CD14-positive monocyte (primary cell): Measurements from ENCODE around the gene BATF2. TPM values are rescaled to one million over a fixed set of nuclear protein-coding genes. Genes with fewer than 3 reads are reported as not detected.
A peak's percentile ranks its signal among the peaks of the same experiment; 100 is the strongest.

ENCODE experiments used
- DNase-seq, 3 donors: peaks; one replicate each; pipeline ENCODE4 v3.0.0-alpha.2; 2011 to 2022
- H2AFZ ChIP-seq: 2 replicates; pipeline ENCODE4 v1.6.0; 2012; ENCODE audit warnings: mild to moderate bottlenecking, low read depth, low read length, inconsistent platforms; ENCODE audit not compliant: insufficient read depth, poor library complexity, severe bottlenecking
- H3K27ac ChIP-seq, 2 donors: 1 replicate in 1 of 2; 2 replicates in 1 of 2; pipeline ENCODE4 v1.5.1; 2012 to 2013; ENCODE audit warnings: low read length in 2 of 2, control low read depth in 1 of 2, inconsistent platforms in 1 of 2, low read depth in 1 of 2, mild to moderate bottlenecking in 1 of 2
- H3K27me3 ChIP-seq, 2 donors: one replicate each; pipeline versions ENCODE4 v1.6.0 to v1.6.1; 2011 to 2013; ENCODE audit warnings: low read length in 2 of 2; ENCODE audit not compliant: control insufficient read depth in 2 of 2, insufficient read depth in 2 of 2
- H3K36me3 ChIP-seq, 2 donors: replicated peaks in 1 of 2; 1 replicate in 1 of 2; 2 replicates in 1 of 2; pipeline versions ENCODE4 v1.5.1 to v1.6.1; 2012 to 2013; ENCODE audit warnings: low read length in 2 of 2, control low read depth in 1 of 2, inconsistent platforms in 1 of 2, mild to moderate bottlenecking in 1 of 2; ENCODE audit not compliant: insufficient read depth in 2 of 2, control insufficient read depth in 1 of 2
- H3K4me1 ChIP-seq, 2 donors: 1 replicate in 1 of 2; 2 replicates in 1 of 2; pipeline versions ENCODE4 v1.5.1 to v1.6.1; 2012 to 2013; ENCODE audit warnings: low read length in 2 of 2, control low read depth in 1 of 2, inconsistent platforms in 1 of 2, mild to moderate bottlenecking in 1 of 2, moderate library complexity in 1 of 2; ENCODE audit not compliant: insufficient read depth in 2 of 2, control insufficient read depth in 1 of 2
- H3K4me2 ChIP-seq: replicated peaks from 2 replicates; pipeline ENCODE3; 2012; ENCODE audit warnings: low read length, moderate library complexity, mild to moderate bottlenecking; ENCODE audit not compliant: poor library complexity, severe bottlenecking; ENCODE audit errors: extremely low read depth
- H3K4me3 ChIP-seq, 3 experiments: fragments of 200-600 bp in 1 of 3; sonication (generic) in 1 of 3; replicated peaks in 1 of 3; 1 replicate in 2 of 3; 2 replicates in 1 of 3; pipeline ENCODE4 v1.5.1; 2011 to 2013; ENCODE audit warnings: low read length in 3 of 3, mild to moderate bottlenecking in 3 of 3, control low read depth in 2 of 3, low read depth in 2 of 3, inconsistent platforms in 1 of 3, moderate library complexity in 1 of 3
- H3K79me2 ChIP-seq: 2 replicates; pipeline ENCODE4 v1.6.0; 2012; ENCODE audit warnings: mild to moderate bottlenecking, control low read depth, inconsistent platforms, low read length, moderate library complexity; ENCODE audit not compliant: insufficient read depth
- H3K9ac ChIP-seq: 2 replicates; pipeline ENCODE4 v1.6.0; 2017; ENCODE audit warnings: low read length, mild to moderate bottlenecking; ENCODE audit not compliant: insufficient read depth, poor library complexity, severe bottlenecking
- H3K9me3 ChIP-seq, 2 donors: replicated peaks in 1 of 2; 1 replicate in 1 of 2; 2 replicates in 1 of 2; pipeline versions ENCODE4 v1.5.1 to v1.6.1; 2012 to 2013; ENCODE audit warnings: low read length in 2 of 2, control low read depth in 1 of 2; ENCODE audit not compliant: control insufficient read depth in 1 of 2, insufficient read depth in 1 of 2
- H4K20me1 ChIP-seq: 2 replicates; pipeline ENCODE4 v1.6.0; 2012; ENCODE audit warnings: mild to moderate bottlenecking, low read length, control low read depth, moderate library complexity; ENCODE audit not compliant: insufficient read depth
- H3K27ac Mint-ChIP-seq, 7 donors: one replicate each; pipeline ENCODE4 v1.8.0; 2020; ENCODE audit warnings: mild to moderate bottlenecking in 7 of 7, mixed read lengths in 7 of 7, moderate library complexity in 6 of 7, inconsistent platforms in 2 of 7
- H3K27me3 Mint-ChIP-seq, 3 donors: one replicate each; pipeline ENCODE4 v1.8.0; 2021 to 2022; ENCODE audit warnings: low read depth in 3 of 3, mild to moderate bottlenecking in 3 of 3, mixed read lengths in 3 of 3, moderate library complexity in 3 of 3, inconsistent platforms in 1 of 3
- H3K36me3 Mint-ChIP-seq, 2 donors: one replicate each; pipeline ENCODE4 v1.8.0; 2020; ENCODE audit warnings: mixed read lengths in 2 of 2, inconsistent platforms in 1 of 2, mild to moderate bottlenecking in 1 of 2
- H3K4me1 Mint-ChIP-seq: one replicate; pipeline ENCODE4 v1.8.0; 2020; ENCODE audit warnings: mild to moderate bottlenecking, mixed read lengths
- H3K4me3 Mint-ChIP-seq, 2 donors: one replicate each; pipeline ENCODE4 v1.8.0; 2020; ENCODE audit warnings: mild to moderate bottlenecking in 2 of 2, mixed read lengths in 2 of 2, moderate library complexity in 1 of 2
- H3K9me3 Mint-ChIP-seq, 7 donors: one replicate each; pipeline ENCODE4 v1.8.0; 2020 to 2022; ENCODE audit warnings: mixed read lengths in 7 of 7, mild to moderate bottlenecking in 6 of 7, moderate library complexity in 6 of 7, inconsistent platforms in 2 of 7
- WGBS: methylation state at CpG from one replicate; pipeline ENCODE4 v1.1.5; 2013; ENCODE audit warnings: missing lambda C conversion rate; ENCODE audit not compliant: insufficient coverage; 5-methylcytosine and 5-hydroxymethylcytosine counted together
- intact Hi-C, 2 donors: fragments of 100-400 bp; cut with micrococcal nuclease; formaldehyde crosslinking; loops; one replicate each; pipeline versions ENCODE4 v1.15.0 to v1.15.1; 2023
- polyA plus RNA-seq, 3 donors: library from polyadenylated mRNA; depleted of rRNA in 1 of 3; unstranded in 2 of 3; stranded (reverse) in 1 of 3; fragments of 300-500 nt in 2 of 3; fragments of >200 nt in 1 of 3; fragmentation: Illumina TruSeq in 2 of 3; gene quantifications; 1 replicate in 2 of 3; 2 replicates in 1 of 3; pipeline ENCODE4 v1.2.3, GENCODE V29; 2012 to 2021
- TF ChIP-seq, protein P1 (sequence below): fragments of 200-600 bp; IDR thresholded peaks from one replicate; pipeline ENCODE4 v1.8.0; 2022; ENCODE audit warnings: antibody characterized with exemption, mild to moderate bottlenecking

BATF2 gene
- polyA plus RNA-seq, 3 donors = 0.97 to 1.7 (median 1.1) TPM

DNA sequence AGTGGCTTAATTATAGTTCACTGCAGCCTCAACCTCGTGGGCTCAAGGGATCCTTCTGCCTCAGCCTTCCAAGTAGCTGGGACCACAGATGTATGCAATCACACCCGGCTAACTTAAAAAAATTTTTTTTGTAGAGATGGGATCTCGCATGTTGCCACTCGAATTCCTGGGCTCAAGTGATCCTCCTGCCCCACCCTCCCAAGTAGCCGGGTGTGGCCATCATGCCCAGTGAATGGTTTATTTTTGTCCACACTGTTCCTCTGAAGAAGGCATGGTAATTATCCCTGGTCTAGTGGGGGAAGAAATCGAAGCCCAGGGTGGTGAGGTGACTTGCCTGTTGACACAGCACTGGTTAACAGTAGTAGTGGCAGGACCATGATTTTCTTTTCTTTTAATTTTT, 46.1 kb upstream of the BATF2 start:
- intact Hi-C loops = no loop called here
- H3K4me2 ChIP-seq = no peak overlapping the region
- H3K4me3 Mint-ChIP-seq = no peak overlapping the region

DNA sequence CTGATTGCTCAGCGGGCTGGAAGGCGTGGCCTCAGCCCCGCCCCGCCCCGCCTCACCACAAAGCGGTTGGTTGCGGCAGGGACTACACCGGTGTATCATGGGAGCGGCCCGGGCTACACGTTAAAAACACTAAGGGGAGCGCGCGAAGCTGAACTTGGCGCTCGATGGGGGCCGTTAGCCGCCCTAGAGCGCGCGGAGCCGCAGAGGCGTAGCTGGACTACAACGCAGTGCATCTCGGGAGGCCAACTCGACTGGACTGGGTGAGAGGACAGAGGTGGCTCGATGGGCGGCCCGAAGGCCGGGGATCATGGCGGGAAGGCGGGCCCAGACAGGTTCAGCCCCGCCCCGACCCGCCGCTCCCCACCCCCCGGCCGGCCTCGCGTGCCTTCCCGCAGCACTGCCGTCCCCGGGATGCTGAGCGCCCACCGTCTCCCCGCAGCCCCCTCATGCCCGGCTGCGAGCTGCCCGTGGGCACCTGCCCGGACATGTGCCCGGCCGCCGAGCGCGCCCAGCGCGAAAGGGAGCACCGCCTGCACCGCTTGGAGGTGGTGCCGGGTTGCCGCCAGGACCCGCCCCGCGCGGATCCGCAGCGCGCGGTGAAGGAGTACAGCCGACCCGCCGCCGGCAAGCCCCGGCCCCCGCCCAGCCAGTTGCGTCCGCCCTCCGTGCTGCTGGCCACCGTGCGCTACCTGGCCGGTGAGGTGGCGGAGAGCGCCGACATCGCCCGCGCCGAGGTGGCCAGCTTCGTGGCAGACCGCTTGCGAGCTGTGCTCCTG, 44.3 kb upstream of the BATF2 start, which contains the start of gene SAC3D1:
SAC3D1 (plus strand) TSS at position 364 of the 776 bp plus-strand sequence; CDS start at position 447, 83 bp downstream.
- H3K27ac Mint-ChIP-seq = peak within 1 kb of the TSS; percentile 89 to 98 (median 95)
- H3K9me3 Mint-ChIP-seq = no peaks in the 10 kb centered on the region
- H3K36me3 ChIP-seq = peaks cover 14 to 39% of the 10 kb centered on the region in 2 donors
- peaks cover 0 to 2% (median 0%) of the 10 kb centered on the region in 3 donors for H3K27me3 Mint-ChIP-seq
- peak within 1 kb of the TSS; percentile 95 for H3K4me2 ChIP-seq
- peak within 1 kb of the TSS; percentile 91 to 95 for H3K4me3 Mint-ChIP-seq
- peaks cover 21 to 49% of the 10 kb centered on the region in 2 donors for H3K36me3 Mint-ChIP-seq
- H3K9ac ChIP-seq = peak within 1 kb of the TSS; percentile 69
- under 1% methylated on average over 91 of the region's 91 CpGs for WGBS
- H3K4me3 ChIP-seq = peak within 1 kb of the TSS; percentile 72 to 95 (median 74)
- intact Hi-C loops = no loop called here
- H3K4me1 Mint-ChIP-seq = peaks cover 34% of the 10 kb centered on the region
- H2AFZ ChIP-seq = peak within 1 kb of the TSS; percentile 89
- DNase-seq = peak; percentile 72 to 77 (median 73)
- H3K27ac ChIP-seq = peak within 1 kb of the TSS; percentile 76 to 83
- H4K20me1 ChIP-seq = peaks cover 4% of the 10 kb centered on the region
- H3K27me3 ChIP-seq = no peaks in the 10 kb centered on the region
- TF ChIP-seq, protein P1, sequence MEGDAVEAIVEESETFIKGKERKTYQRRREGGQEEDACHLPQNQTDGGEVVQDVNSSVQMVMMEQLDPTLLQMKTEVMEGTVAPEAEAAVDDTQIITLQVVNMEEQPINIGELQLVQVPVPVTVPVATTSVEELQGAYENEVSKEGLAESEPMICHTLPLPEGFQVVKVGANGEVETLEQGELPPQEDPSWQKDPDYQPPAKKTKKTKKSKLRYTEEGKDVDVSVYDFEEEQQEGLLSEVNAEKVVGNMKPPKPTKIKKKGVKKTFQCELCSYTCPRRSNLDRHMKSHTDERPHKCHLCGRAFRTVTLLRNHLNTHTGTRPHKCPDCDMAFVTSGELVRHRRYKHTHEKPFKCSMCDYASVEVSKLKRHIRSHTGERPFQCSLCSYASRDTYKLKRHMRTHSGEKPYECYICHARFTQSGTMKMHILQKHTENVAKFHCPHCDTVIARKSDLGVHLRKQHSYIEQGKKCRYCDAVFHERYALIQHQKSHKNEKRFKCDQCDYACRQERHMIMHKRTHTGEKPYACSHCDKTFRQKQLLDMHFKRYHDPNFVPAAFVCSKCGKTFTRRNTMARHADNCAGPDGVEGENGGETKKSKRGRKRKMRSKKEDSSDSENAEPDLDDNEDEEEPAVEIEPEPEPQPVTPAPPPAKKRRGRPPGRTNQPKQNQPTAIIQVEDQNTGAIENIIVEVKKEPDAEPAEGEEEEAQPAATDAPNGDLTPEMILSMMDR = no peak
- H3K4me1 ChIP-seq = peaks cover 41 to 60% of the 10 kb centered on the region in 2 donors
- no peaks in the 10 kb centered on the region for H3K9me3 ChIP-seq
- H3K79me2 ChIP-seq = peaks cover 24% of the 10 kb centered on the region

More for the DNA sequence above, 46.1 kb upstream of the BATF2 start:
- Mint-ChIP-seq H3K4me1 (peaks cover 50% of the 10 kb centered on the region), H3K9me3 (no peaks in the 10 kb centered on the region), H3K27me3 (peaks cover 0 to 5% (median 2%) of the 10 kb centered on the region in 3 donors), H3K36me3 (peaks cover 9 to 31% of the 10 kb centered on the region in 2 donors), H3K27ac (peak overlapping the region in 2 of 7 donors; percentile 32 to 35)
- no peaks in the 10 kb centered on the region for H3K9me3 ChIP-seq
- H3K4me1 ChIP-seq = peaks cover 55 to 78% of the 10 kb centered on the region in 2 donors
- no peaks in the 10 kb centered on the region for H3K27me3 ChIP-seq
- DNase-seq = no peak
- no peak overlapping the region for H3K27ac ChIP-seq
- peaks cover 3 to 24% of the 10 kb centered on the region in 2 donors for H3K36me3 ChIP-seq
- peaks cover 4% of the 10 kb centered on the region for H4K20me1 ChIP-seq
- H3K4me3 ChIP-seq = no peak overlapping the region
- TF ChIP-seq, protein P1 = no peak
- peaks cover 29% of the 10 kb centered on the region for H3K79me2 ChIP-seq
- H3K9ac ChIP-seq = no peak overlapping the region
- no CpG with 5 or more reads among the region's 6 CpGs for WGBS
- H2AFZ ChIP-seq = no peak overlapping the region
